ENCODE data around the gene LRRK2. TPM values are rescaled to one million over a fixed set of nuclear protein-coding genes. Genes with fewer than 3 reads are reported as not detected.

Gene LRRK2
- total RNA-seq, 4 donors from 2014 or later, result 29.6 to 38.5 (median 32.3) TPM

- Histone ChIP-seq H3K27me3 (no peaks in the 10 kb centered on the region), H3K36me3 (peaks cover 0 to 38% (median 2%) of the 10 kb centered on the region in 3 donors), H3K9me3 (peaks cover 0 to 6% (median 2%) of the 10 kb centered on the region in 4 donors), H3K27ac (no peak overlapping the region), H3K4me1 (peaks cover 0 to 10% (median 4%) of the 10 kb centered on the region in 4 donors), H3K4me3 (no peak overlapping the region)
- TF ChIP-seq CTCF (IDR thresholded peaks at IDR 0.05) (no peak), POLR2A (IDR thresholded peaks at IDR 0.05) (no peak), EP300 (IDR thresholded peaks at IDR 0.05) (no peak)
- no peak for DNase-seq (ENCODE audit: low spot score in 2 of 2)
Observed at GRCh38 chr12:40261937-40262336, 37.1 kb downstream of the LRRK2 start.

GRCh38 chr12:40262657-40263056, 37.9 kb downstream of the LRRK2 start:
- Histone ChIP-seq H3K4me1 (peaks cover 0 to 10% (median 4%) of the 10 kb centered on the region in 4 donors), H3K27ac (peak overlapping the region in 2 of 4 donors; percentile 0 to 44), H3K9me3 (peaks cover 0 to 6% (median 2%) of the 10 kb centered on the region in 4 donors), H3K4me3 (no peak overlapping the region), H3K36me3 (peaks cover 0 to 38% (median 2%) of the 10 kb centered on the region in 3 donors), H3K27me3 (no peaks in the 10 kb centered on the region)
- 33 to 39% methylated on average over 1 of the region's 1 CpG for WGBS, 2 donors
- TF ChIP-seq POLR2A (IDR thresholded peaks at IDR 0.05), result no peak
- TF ChIP-seq CTCF (IDR thresholded peaks at IDR 0.05), result no peak
- no peak for TF ChIP-seq EP300 (IDR thresholded peaks at IDR 0.05)
- DNase-seq (ENCODE audit: low spot score in 2 of 2), result no peak

GRCh38 chr12:40263616-40264409, 39.0 kb downstream of the LRRK2 start:
- peaks cover 0 to 38% (median 2%) of the 10 kb centered on the region in 3 donors for H3K36me3 ChIP-seq
- DNase-seq (ENCODE audit: low spot score in 2 of 2), result no peak
- peak overlapping the region in 2 of 4 donors; percentile 0 to 44 for H3K27ac ChIP-seq
- 67 to 70% methylated on average over 4 of the region's 4 CpGs for WGBS, 2 donors
- no peak overlapping the region for H3K4me3 ChIP-seq
- no peak for TF ChIP-seq EP300 (IDR thresholded peaks at IDR 0.05)
- TF ChIP-seq POLR2A (IDR thresholded peaks at IDR 0.05), result no peak
- no peak for TF ChIP-seq CTCF (IDR thresholded peaks at IDR 0.05)
- no peaks in the 10 kb centered on the region for H3K27me3 ChIP-seq
- H3K4me1 ChIP-seq, result peaks cover 0 to 10% (median 4%) of the 10 kb centered on the region in 4 donors
- H3K9me3 ChIP-seq, result peaks cover 0 to 6% (median 2%) of the 10 kb centered on the region in 4 donors

- no peaks in the 10 kb centered on the region for H3K4me1 ChIP-seq
- H3K4me3 ChIP-seq, result no peak overlapping the region
- H3K36me3 ChIP-seq, result peaks cover 0 to 13% (median 3%) of the 10 kb centered on the region in 3 donors
- 82 to 86% methylated on average over 6 of the region's 6 CpGs for WGBS, 2 donors
- no peaks in the 10 kb centered on the region for H3K9me3 ChIP-seq
- TF ChIP-seq EP300 (IDR thresholded peaks at IDR 0.05) (no peak), CTCF (IDR thresholded peaks at IDR 0.05) (no peak), POLR2A (IDR thresholded peaks at IDR 0.05) (no peak)
- no peak for DNase-seq (ENCODE audit: low spot score in 2 of 2)
- no peaks in the 10 kb centered on the region for H3K27me3 ChIP-seq
- no peak overlapping the region for H3K27ac ChIP-seq
Observed at GRCh38 chr12:40271981-40272664, 47.3 kb downstream of the LRRK2 start.
